HEK293 (cell line): ENCODE measurements around the gene NEU3.

Experiments used
- CTCF ChIA-PET: fragments of 350-600 bp; formaldehyde crosslinking; extraction: SDS; loops from one replicate; lab custom pipeline; 2021; ENCODE audit warnings: antibody characterized with exemption; lab: Yijun Ruan, JAX
- POLR2A ChIA-PET: fragments of 300-600 bp; formaldehyde crosslinking; extraction: SDS; loops from one replicate; lab custom pipeline; 2020; ENCODE audit warnings: antibody characterized with exemption, inconsistent platforms; lab: Yijun Ruan, JAX
- H3K27ac ChIP-seq: fragments of 200-500 bp; sonication (Bioruptor generic); 2 replicates; pipeline ENCODE4 v1.5.1; 2014; ENCODE audit warnings: low read depth, low read length, control low read depth, inconsistent platforms; ENCODE audit errors: extremely low read depth
- H3K36me3 ChIP-seq, 2 experiments: fragments of 200-500 bp in 1 of 2; sonication (Bioruptor generic) in 1 of 2; 1 replicate in 1 of 2; 2 replicates in 1 of 2; pipeline ENCODE4 v1.5.1; 2014 to 2017; ENCODE audit warnings: inconsistent platforms in 2 of 2, low read length in 2 of 2; ENCODE audit not compliant: control insufficient read depth in 2 of 2, insufficient read depth in 1 of 2
- H3K4me1 ChIP-seq: fragments of 200-500 bp; sonication (Bioruptor generic); 2 replicates; pipeline ENCODE4 v1.5.1; 2014; ENCODE audit warnings: mild to moderate bottlenecking, low read length, inconsistent platforms; ENCODE audit not compliant: control insufficient read depth, insufficient read depth
- H3K4me3 ChIP-seq: 2 replicates; pipeline ENCODE4 v1.5.1; 2011; ENCODE audit warnings: low read depth, mild to moderate bottlenecking, control low read depth, low read length, moderate library complexity
- H3K9me3 ChIP-seq: fragments of 200-500 bp; sonication (Bioruptor generic); 2 replicates; pipeline ENCODE4 v1.5.1; 2014; ENCODE audit warnings: low read depth, low read length, inconsistent platforms; ENCODE audit not compliant: control insufficient read depth, insufficient read depth
- ATF2 ChIP-seq: fragments of 450-650 bp; formaldehyde crosslinking; IDR thresholded peaks from 2 replicates; pipeline ENCODE4 v1.5.1; 2016; ENCODE audit warnings: missing biosample characterization, missing genetic modification characterization, low read depth
- SCRT1 ChIP-seq: fragments of 450-650 bp; formaldehyde crosslinking; IDR thresholded peaks from 2 replicates; pipeline ENCODE4 v1.5.1; 2016; ENCODE audit warnings: missing biosample characterization, missing genetic modification characterization, borderline replicate concordance
- ZBTB17 ChIP-seq: fragments of 450-650 bp; formaldehyde crosslinking; IDR thresholded peaks from 2 replicates; pipeline ENCODE4 v1.5.1; 2016; ENCODE audit warnings: missing biosample characterization, missing genetic modification characterization
- ZBTB21 ChIP-seq: fragments of 450-650 bp; formaldehyde crosslinking; IDR thresholded peaks from 2 replicates; pipeline ENCODE4 v1.5.1; 2017; ENCODE audit warnings: missing biosample characterization, missing genetic modification characterization
- ZFP69B ChIP-seq: fragments of 450-650 bp; formaldehyde crosslinking; IDR thresholded peaks from 2 replicates; pipeline ENCODE4 v1.5.1; 2016; ENCODE audit warnings: missing biosample characterization, missing genetic modification characterization
- ZNF221 ChIP-seq: fragments of 450-650 bp; formaldehyde crosslinking; IDR thresholded peaks from 2 replicates; pipeline ENCODE4 v1.5.1; 2017; ENCODE audit warnings: missing biosample characterization, missing genetic modification characterization, borderline replicate concordance
- ZNF311 ChIP-seq: fragments of 450-650 bp; formaldehyde crosslinking; IDR thresholded peaks from 2 replicates; pipeline ENCODE4 v1.5.1; 2017; ENCODE audit warnings: missing biosample characterization, missing genetic modification characterization, borderline replicate concordance
- ZNF558 ChIP-seq: fragments of 450-650 bp; formaldehyde crosslinking; IDR thresholded peaks from 2 replicates; pipeline ENCODE4 v1.5.1; 2016; ENCODE audit warnings: missing biosample characterization, missing genetic modification characterization
- ZNF561 ChIP-seq: fragments of 450-650 bp; IDR thresholded peaks from 2 replicates; pipeline ENCODE4 v1.5.1; 2018; ENCODE audit warnings: missing biosample characterization, missing genetic modification characterization, borderline replicate concordance
- ZNF571 ChIP-seq: fragments of 450-650 bp; formaldehyde crosslinking; IDR thresholded peaks from 2 replicates; pipeline ENCODE4 v1.5.0; 2017; ENCODE audit warnings: missing biosample characterization, missing genetic modification characterization
- ZNF610 ChIP-seq: fragments of 450-650 bp; formaldehyde crosslinking; IDR thresholded peaks from 2 replicates; pipeline ENCODE4 v1.5.1; 2016; ENCODE audit warnings: missing biosample characterization, missing genetic modification characterization, borderline replicate concordance
- ZNF629 ChIP-seq: fragments of 450-650 bp; formaldehyde crosslinking; IDR thresholded peaks from 2 replicates; pipeline ENCODE4 v1.5.1; 2017; ENCODE audit warnings: missing biosample characterization, missing genetic modification characterization
- ZNF664 ChIP-seq: fragments of 450-650 bp; formaldehyde crosslinking; IDR thresholded peaks from 2 replicates; pipeline ENCODE4 v1.5.1; 2016; ENCODE audit warnings: missing biosample characterization, missing genetic modification characterization
- ZNF670 ChIP-seq: fragments of 450-650 bp; formaldehyde crosslinking; IDR thresholded peaks from 2 replicates; pipeline ENCODE4 v1.5.1; 2016; ENCODE audit warnings: missing biosample characterization, missing genetic modification characterization, low read depth
- ZSCAN23 ChIP-seq: fragments of 450-650 bp; formaldehyde crosslinking; IDR thresholded peaks from 2 replicates; pipeline ENCODE4 v1.5.1; 2016; ENCODE audit warnings: missing biosample characterization, missing genetic modification characterization
- TF ChIP-seq, protein P1 (sequence below): sonication (generic); formaldehyde crosslinking; IDR thresholded peaks from 2 replicates; pipeline ENCODE4 v1.8.1; 2022; ENCODE audit warnings: mild to moderate bottlenecking, moderate library complexity, missing genetic modification reagents

The NEU3 gene

GRCh38 chr11:75051043-75051442 is 62.3 kb downstream of the NEU3 start (continued):
- no peak for TF ChIP-seq ZNF311 (tag by site-specific recombination)
- TF ChIP-seq ZNF610 (tag by site-specific recombination), result no peak

- POLR2A ChIA-PET, result no interaction called here
- no peaks in the 10 kb centered on the region for H3K9me3 ChIP-seq
- CTCF ChIA-PET, result interaction anchor here (0.7 to 1.9 kb wide), 3 partner anchors 20 to 205 kb away, joined by 4 to 11 read pairs (median 4); no protein-coding TSS in a partner anchor
- no peak overlapping the region for H3K4me3 ChIP-seq
- TF ChIP-seq ZNF558 (tag by site-specific recombination), result peak; percentile 98
- TF ChIP-seq ZBTB17 (tag by site-specific recombination), result no peak
- H3K27ac ChIP-seq, result no peak overlapping the region
- H3K4me1 ChIP-seq, result no peaks in the 10 kb centered on the region
- H3K36me3 ChIP-seq, result no peaks in the 10 kb centered on the region
These were observed 63.7 kb downstream of the NEU3 start for GRCh38 chr11:75052457-75052856.

GRCh38 chr11:75055511-75055910 is 66.8 kb downstream of the NEU3 start:
- no peak overlapping the region for H3K4me3 ChIP-seq
- ChIA-PET CTCF (interaction anchor here (0.5 to 1.4 kb wide), 2 partner anchors 32 to 275 kb away, joined by 4 to 5 read pairs; no protein-coding TSS in a partner anchor), POLR2A (no interaction called here)
- no peaks in the 10 kb centered on the region for H3K36me3 ChIP-seq
- H3K27ac ChIP-seq, result no peak overlapping the region
- TF ChIP-seq ATF2 (tag by site-specific recombination) (0 out of 2 replicates have a peak, but pooled peaks have one; percentile 22), ZNF664 (tag by site-specific recombination) (no peak), SCRT1 (tag by site-specific recombination) (no peak), ZNF571 (tag by site-specific recombination) (no peak), ZSCAN23 (tag by site-specific recombination) (no peak), ZBTB21 (peak; percentile 63), ZFP69B (tag by site-specific recombination) (no peak), ZNF670 (tag by site-specific recombination) (no peak), ZNF629 (tag by site-specific recombination) (0 out of 2 replicates have a peak, but pooled peaks have one; percentile 41)
- TF ChIP-seq, protein P1, sequence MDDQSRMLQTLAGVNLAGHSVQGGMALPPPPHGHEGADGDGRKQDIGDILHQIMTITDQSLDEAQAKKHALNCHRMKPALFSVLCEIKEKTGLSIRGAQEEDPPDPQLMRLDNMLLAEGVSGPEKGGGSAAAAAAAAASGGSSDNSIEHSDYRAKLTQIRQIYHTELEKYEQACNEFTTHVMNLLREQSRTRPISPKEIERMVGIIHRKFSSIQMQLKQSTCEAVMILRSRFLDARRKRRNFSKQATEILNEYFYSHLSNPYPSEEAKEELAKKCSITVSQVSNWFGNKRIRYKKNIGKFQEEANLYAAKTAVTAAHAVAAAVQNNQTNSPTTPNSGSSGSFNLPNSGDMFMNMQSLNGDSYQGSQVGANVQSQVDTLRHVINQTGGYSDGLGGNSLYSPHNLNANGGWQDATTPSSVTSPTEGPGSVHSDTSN (CRISPR knock-in tag), result no peak
- no peaks in the 10 kb centered on the region for H3K4me1 ChIP-seq
- H3K9me3 ChIP-seq, result no peaks in the 10 kb centered on the region

GRCh38 chr11:75056814-75057213 is 68.1 kb downstream of the NEU3 start:
- TF ChIP-seq ZNF221 (tag by site-specific recombination), result no peak
- no peak for TF ChIP-seq ZNF561
- POLR2A ChIA-PET, result no interaction called here
- Histone ChIP-seq H3K4me1 (no peaks in the 10 kb centered on the region), H3K9me3 (no peaks in the 10 kb centered on the region), H3K36me3 (no peaks in the 10 kb centered on the region), H3K27ac (no peak overlapping the region), H3K4me3 (no peak overlapping the region)
- CTCF ChIA-PET, result interaction anchor here (0.6 to 1.4 kb wide), 4 partner anchors 34 to 526 kb away, joined by 3 to 4 read pairs (median 3); no protein-coding TSS in a partner anchor
